ENCODE results near the gene PMS2.
"Not testable (repeated sequence)": the region's sequence is repeated elsewhere in the genome, so short reads cannot be mapped to it uniquely, and the experiment has no call there.

GRCh38 chr7:5963205-5963604 lies 45.6 kb downstream of the PMS2 start:
- TF ChIP-seq CTCF, POLR2A (IDR thresholded peaks at IDR 0.05): not testable (repeated sequence)

Measured in breast epithelium (tissue), 3 donors.